ENCODE measurements around the gene RNF17.
A peak's percentile ranks its signal among the peaks of the same experiment; 100 is the strongest.

Gene RNF17

DNA sequence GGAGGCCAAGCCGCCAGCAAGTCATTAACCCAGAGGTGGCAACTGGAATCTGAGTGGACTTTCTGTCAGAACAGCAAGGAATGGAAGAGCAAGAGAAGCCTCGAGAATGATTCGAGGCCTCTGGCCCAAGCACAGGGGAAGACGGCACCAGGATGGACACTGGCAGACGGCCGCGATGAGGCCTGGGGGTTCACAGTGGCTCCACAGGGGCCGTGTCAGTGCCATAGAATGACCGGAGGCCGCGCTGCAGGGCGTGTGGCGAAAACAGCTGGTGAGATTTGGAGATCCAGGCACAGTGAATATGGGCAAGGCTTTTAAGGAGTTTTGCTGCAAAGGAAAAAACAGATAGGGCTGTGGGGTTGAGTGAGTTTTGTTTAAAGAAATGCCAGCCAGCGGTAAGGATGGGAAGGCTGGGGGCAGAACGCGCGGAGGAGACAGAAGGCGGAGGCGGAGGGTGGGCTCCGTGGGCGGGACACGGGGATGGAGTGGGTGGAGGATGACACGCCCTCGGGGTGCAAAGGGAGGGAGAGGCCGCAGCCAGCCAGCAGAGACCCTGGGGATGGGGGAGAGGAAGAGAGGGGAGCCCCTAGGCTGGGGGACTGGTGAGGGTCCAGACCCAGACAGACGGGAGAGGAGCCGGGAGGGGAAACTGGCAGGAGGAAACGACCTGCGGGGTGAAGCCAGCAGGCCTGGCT, 130.5 kb downstream of the RNF17 start:
- H3K4me3 ChIP-seq (replicated peaks; ENCODE audit: low read depth, low read length) = no peak overlapping the region
- DNase-seq (ENCODE audit: low read depth) = no peak
- TF ChIP-seq, protein P1, sequence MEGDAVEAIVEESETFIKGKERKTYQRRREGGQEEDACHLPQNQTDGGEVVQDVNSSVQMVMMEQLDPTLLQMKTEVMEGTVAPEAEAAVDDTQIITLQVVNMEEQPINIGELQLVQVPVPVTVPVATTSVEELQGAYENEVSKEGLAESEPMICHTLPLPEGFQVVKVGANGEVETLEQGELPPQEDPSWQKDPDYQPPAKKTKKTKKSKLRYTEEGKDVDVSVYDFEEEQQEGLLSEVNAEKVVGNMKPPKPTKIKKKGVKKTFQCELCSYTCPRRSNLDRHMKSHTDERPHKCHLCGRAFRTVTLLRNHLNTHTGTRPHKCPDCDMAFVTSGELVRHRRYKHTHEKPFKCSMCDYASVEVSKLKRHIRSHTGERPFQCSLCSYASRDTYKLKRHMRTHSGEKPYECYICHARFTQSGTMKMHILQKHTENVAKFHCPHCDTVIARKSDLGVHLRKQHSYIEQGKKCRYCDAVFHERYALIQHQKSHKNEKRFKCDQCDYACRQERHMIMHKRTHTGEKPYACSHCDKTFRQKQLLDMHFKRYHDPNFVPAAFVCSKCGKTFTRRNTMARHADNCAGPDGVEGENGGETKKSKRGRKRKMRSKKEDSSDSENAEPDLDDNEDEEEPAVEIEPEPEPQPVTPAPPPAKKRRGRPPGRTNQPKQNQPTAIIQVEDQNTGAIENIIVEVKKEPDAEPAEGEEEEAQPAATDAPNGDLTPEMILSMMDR (IDR thresholded peaks at IDR 0.05; ENCODE audit: low read length, missing control alignments) = no peak

- H3K4me3 ChIP-seq (replicated peaks; ENCODE audit: low read depth, low read length) = no peak overlapping the region
- TF ChIP-seq, protein P1 (IDR thresholded peaks at IDR 0.05; ENCODE audit: low read length, missing control alignments) = no peak
- no peak for DNase-seq (ENCODE audit: low read depth)
These were observed 131.0 kb downstream of the RNF17 start for GRCh38 chr13:24894972-24895300.

- DNase-seq (ENCODE audit: low read depth) = no peak
- TF ChIP-seq, protein P1 (IDR thresholded peaks at IDR 0.05; ENCODE audit: low read length, missing control alignments) = no peak
- no peak overlapping the region for H3K4me3 ChIP-seq (replicated peaks; ENCODE audit: low read depth, low read length)
These were observed 132.1 kb downstream of the RNF17 start for GRCh38 chr13:24896061-24896460.

DNA sequence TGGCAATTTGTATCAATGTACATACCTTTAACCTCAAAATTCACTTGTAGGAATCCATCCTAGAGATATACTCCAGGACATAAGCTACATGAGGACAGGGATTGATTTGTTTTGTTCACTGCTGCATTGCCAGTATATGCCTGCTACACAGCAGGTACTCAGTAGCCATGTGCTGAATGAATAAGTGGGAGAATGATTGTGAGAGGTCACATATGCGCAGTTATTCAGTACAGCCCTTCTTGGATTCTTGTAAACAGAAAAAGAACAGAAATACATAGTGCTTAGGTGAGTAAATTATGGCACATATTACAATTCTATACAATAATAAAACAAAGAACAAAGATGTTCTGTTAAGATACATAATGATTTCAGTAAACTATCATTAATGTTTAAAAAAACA, 133.3 kb downstream of the RNF17 start:
- TF ChIP-seq, protein P1 (IDR thresholded peaks at IDR 0.05; ENCODE audit: low read length, missing control alignments) = no peak
- DNase-seq (ENCODE audit: low read depth) = no peak
- H3K4me3 ChIP-seq (replicated peaks; ENCODE audit: low read depth, low read length) = no peak overlapping the region

DNA sequence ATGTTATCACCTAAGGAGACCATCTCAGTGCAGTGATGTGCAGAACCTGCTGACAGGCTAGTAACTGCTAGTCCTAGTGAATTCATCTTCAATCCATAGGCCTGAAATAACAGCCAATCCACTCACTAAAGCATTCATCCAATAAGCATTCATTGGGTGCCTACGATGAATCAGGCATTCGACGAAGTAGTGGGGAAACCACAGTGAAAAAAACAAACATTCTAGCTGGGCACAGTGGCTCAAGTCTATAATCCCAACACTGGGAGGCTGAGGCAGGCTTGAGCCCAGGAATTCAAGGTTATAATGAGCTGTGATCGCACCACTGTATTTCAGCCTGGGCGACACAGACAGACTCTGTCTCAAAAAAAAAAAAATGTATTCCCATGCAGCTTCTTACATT, 135.6 kb downstream of the RNF17 start:
- no peak overlapping the region for H3K4me3 ChIP-seq (replicated peaks; ENCODE audit: low read depth, low read length)
- DNase-seq (ENCODE audit: low read depth) = no peak
- TF ChIP-seq, protein P1 (IDR thresholded peaks at IDR 0.05; ENCODE audit: low read length, missing control alignments) = no peak

- no peak for DNase-seq (ENCODE audit: low read depth)
- no peak overlapping the region for H3K4me3 ChIP-seq (replicated peaks; ENCODE audit: low read depth, low read length)
- TF ChIP-seq, protein P1 (IDR thresholded peaks at IDR 0.05; ENCODE audit: low read length, missing control alignments) = no peak
These were observed 136.5 kb downstream of the RNF17 start for GRCh38 chr13:24900507-24900906.

DNA sequence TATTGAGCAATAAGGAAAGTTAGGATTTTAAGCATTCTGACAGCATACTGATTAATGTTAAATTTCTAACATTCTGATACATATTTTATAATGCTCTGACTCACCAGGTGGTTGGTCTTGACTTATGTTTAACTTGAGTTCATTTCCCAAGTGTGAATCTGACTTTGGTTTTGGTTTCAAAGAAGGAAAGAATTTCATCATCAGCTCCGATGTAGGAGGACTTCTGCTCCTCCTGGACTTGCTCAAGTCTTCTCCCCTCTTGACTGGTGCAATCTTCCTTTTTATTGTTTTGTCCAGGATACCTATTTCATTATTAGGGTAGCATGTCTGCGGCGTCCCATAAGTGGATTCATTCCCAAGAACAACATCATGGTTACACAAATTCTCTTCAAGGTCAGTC, 141.3 kb downstream of the RNF17 start:
- no peak overlapping the region for H3K4me3 ChIP-seq (replicated peaks; ENCODE audit: low read depth, low read length)
- TF ChIP-seq, protein P1 (IDR thresholded peaks at IDR 0.05; ENCODE audit: low read length, missing control alignments) = no peak
- DNase-seq (ENCODE audit: low read depth) = peak; percentile 18

All from fibroblast of pulmonary artery (primary cell).